ENCODE results near the gene E2F3. TPM values are rescaled to one million over a fixed set of nuclear protein-coding genes. Genes with fewer than 3 reads are reported as not detected.

E2F3 gene
- total RNA-seq (2014; rRNA removed): 7.1 and 7.6 TPM in 2 replicates
- 5.8 TPM for polyA plus RNA-seq (2012)

DNA sequence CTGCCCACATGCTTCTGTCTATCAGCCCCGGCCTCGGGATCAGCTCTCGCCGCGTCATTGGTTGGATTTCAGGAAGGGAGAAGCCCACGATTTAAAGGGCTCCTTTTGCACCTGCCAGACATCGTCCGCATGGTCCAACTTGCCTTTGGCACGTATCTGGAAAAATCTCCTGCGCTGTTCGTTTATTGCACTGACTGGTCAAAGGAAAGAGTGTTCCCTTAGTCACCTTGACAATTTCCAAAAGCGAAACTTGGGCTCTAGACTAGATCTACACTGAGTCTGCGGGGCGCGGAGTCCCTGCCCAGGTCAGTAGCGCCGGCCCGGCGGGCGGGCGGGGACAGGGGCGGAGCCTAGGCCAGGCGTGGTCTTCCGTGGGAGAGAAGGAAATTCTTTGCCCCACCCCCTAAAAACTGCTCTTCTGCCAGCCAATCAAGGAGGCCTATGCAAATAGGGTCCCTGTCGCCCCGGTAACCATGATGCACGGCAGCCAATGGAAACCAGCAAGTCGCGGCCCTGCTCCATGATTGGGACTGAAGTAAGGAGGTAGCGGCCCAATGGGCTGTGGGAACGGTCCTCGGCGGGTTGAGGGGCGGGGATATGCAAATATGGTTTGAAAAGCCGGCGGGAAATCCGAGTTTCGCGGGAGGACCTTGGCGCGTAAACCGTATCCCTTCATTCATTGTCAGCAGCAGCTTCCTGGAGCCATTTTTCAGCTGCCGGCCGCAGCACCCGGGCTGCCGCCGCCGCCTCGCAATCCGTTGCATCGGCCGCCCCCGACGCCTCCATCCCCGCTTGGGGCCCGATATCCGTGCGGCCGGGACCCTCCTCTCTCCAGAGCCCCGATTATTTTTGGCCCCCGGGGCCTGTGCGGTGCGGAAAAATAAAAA lies at the start of gene E2F3:
Gene E2F3, plus strand, starts transcription at position 675 of the 887 bp plus-strand sequence. CDS start 354 bp downstream, outside the sequence.
- peak; percentile 100 for DNase-seq (ENCODE audit: low read depth)

- no peak for DNase-seq (ENCODE audit: low read depth)
Observed at GRCh38 chr6:20352346-20352745, 49.3 kb upstream of the E2F3 start.

- no peak for DNase-seq (ENCODE audit: low read depth)
Observed at GRCh38 chr6:20353134-20353533, 48.5 kb upstream of the E2F3 start.

GRCh38 chr6:20354366-20354765 lies 47.3 kb upstream of the E2F3 start:
- DNase-seq (ENCODE audit: low read depth): no peak

- no peak for DNase-seq (ENCODE audit: low read depth)
Observed at GRCh38 chr6:20360471-20361119, 41.1 kb upstream of the E2F3 start.

GRCh38 chr6:20362623-20363022 lies 39.1 kb upstream of the E2F3 start:
- no peak for DNase-seq (ENCODE audit: low read depth)

GRCh38 chr6:20364327-20364726 lies 37.4 kb upstream of the E2F3 start:
- DNase-seq (ENCODE audit: low read depth): no peak

GRCh38 chr6:20365456-20365855 lies 36.2 kb upstream of the E2F3 start:
- DNase-seq (ENCODE audit: low read depth): no peak

- no peak for DNase-seq (ENCODE audit: low read depth)
Observed at GRCh38 chr6:20366082-20366830, 35.4 kb upstream of the E2F3 start.

GRCh38 chr6:20367743-20368485 lies 33.8 kb upstream of the E2F3 start:
- DNase-seq (ENCODE audit: low read depth): no peak

DNA sequence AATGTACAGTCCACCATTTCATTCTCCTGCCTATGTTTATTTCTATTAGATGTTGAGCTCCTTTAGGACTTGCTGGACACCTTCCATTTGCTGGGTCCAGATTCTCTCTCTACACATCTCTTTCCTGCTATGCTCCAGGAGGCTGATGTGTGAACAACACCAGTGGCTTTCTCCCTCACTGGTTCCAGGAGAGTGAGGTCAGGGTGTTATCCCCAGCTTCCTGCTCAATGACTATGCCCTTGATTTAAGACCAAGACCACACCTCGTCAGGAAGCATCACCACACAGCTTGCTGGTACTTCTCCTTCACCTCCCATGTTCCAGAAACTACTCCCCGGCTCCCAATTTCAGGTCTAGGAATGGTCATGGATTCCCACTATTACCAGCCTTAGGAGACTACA lies 31.3 kb upstream of the E2F3 start:
- DNase-seq (ENCODE audit: low read depth): no peak

- no peak for DNase-seq (ENCODE audit: low read depth)
Observed at GRCh38 chr6:20370801-20371200, 30.9 kb upstream of the E2F3 start.

DNA sequence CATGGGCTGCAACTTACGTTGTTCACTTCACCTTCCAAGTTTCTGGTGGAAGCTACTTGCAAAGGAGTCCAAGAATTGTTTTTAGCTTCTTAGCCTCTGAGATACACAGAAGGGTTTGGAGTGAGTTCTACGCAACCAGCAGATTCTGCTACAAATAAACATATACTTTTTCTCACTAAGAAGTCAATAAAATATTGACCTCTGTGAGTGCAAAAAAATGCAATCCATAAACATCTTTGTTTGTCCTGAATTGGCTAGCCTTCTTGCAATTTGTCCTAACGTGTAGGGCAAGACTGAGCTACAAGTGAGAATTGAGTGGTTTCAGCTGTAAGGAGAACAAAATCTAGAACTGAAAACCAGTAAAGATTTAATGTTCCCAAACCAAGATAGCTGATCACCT lies 26.2 kb upstream of the E2F3 start:
- no peak for DNase-seq (ENCODE audit: low read depth)

DNA sequence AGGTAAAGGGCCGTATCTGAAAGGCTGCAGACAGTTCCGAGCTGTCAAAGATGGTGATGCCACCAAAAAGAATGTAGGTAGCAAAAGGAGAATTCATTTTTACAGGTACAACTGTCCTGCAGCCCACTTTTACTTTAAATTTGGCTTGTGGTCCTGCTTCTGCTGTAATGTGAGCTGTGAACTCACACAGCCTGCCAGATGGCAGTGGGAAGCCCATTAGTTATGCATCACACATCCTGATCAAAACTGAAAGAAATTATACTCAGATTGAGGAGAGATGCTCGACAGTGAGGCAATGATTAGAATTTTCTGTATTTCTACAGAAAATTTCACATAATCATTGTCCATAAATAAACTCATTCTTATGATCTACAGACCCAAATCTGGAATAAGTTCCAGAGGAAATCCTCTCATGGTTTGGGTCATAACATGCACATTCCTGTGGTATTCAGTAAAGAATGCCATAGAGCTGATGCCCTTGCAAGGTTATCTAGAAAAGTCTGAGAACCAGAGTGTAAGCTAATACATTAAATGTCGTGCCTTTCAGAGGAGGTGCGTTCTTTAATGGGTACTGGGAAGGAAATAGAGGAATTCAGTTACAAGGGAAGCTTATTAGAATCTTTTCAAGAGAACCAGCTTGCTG lies 23.9 kb upstream of the E2F3 start:
- peak; percentile 49 for DNase-seq (ENCODE audit: low read depth)

DNA sequence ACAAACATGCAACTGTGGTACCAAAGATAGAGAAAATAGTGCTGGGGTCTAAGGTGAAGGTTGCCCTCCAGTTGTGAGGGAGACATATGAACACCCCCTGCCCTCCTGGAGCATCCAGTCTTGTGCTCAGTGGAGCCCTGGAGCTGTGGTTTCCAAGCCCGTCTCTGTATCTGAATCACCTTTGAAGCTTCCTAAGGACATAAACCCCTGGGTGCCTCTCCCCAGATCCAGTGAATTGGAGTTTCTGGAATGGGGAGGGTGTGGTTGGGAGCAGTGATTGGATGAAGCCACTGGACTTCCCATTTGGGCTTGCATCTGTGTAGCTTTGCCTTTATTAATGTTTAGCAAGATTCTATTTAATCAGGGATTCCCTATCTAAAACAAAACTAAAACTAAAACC lies 22.4 kb upstream of the E2F3 start:
- no peak for DNase-seq (ENCODE audit: low read depth)

- no peak for DNase-seq (ENCODE audit: low read depth)
Observed at GRCh38 chr6:20386218-20386617, 15.5 kb upstream of the E2F3 start.

DNA sequence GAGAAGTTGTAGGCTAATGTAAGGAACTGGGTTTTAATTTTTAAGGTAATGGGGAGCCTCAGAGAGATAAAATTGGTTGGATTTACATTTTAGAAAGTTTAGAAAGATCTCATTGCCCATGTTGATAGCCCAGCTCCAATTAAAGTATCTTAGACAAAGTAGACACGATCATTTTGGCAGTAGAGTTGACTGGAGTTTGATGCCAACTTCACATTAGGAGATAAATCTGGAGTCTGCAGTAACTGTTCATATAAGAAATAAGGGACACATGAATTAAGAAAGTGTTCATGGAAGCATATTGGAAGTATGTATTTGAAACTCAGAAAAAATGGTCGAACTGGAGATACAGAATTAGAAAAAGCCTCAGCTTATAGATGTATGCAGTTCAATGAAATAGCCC lies 12.6 kb upstream of the E2F3 start:
- DNase-seq (ENCODE audit: low read depth): no peak

- no peak for DNase-seq (ENCODE audit: low read depth)
Observed at GRCh38 chr6:20393297-20393696, 8.4 kb upstream of the E2F3 start.

DNA sequence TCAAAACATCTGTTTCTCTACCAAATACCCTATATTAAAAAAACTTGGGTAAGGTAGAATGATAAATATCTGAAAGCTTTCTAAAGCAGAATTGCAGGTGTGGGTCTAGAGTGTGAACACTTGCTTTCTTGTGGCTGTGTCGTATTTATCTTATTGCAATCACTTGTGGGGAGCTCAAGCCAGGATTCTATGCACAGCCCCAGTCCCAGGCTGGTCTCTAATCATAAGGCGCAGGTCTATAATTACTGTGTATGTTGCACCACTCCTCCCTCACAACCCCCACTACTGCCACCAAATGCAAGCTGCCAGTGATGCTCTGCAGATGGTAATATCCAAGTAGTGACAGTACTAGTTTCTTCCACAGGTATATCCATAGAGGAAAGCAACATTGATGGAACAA lies 2.2 kb upstream of the E2F3 start:
- no peak for DNase-seq (ENCODE audit: low read depth)

DNA sequence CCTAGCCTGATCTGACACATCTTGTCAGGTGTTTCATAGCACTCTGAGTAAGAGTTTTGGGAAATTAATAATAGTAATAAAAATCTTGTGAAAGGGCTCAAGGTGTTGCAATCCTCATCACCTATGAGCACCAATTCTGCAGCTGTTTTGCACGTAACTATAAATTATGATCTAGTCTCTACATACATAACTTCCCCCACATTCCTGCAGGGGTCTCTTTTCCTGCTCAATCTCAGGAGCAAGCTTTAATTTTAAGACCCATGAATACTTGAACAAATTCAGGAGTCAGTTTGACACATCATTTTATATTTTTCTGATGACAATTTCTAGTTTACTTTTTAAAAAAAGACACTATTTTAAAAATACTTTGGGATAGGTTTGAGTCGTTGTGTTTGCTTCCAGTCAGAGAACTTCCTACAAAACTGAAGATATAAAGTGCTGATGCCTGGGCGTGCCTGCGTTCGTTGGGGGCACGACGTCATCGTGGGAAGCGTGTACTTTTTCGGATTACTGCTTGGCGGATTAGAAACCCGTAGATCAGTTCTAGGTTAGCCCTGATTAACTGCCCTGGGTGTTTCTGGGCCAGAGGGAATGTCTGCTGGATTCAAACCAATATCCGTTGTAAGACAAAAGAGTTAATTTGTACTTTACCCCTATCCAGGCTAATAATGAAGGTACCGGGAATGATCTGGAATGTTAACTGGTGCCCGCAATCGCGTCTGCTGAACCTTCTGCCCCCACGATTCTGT lies 1.0 kb upstream of the E2F3 start:
- DNase-seq (ENCODE audit: low read depth): peak; percentile 44

- DNase-seq (ENCODE audit: low read depth): no peak
Observed at GRCh38 chr6:20402092-20402341, 338 bp downstream of the E2F3 start.
